ENCODE measurements around the gene KNDC1.
A peak's percentile ranks its signal among the peaks of the same experiment; 100 is the strongest.
"Not testable (repeated sequence)": the region's sequence is repeated elsewhere in the genome, so short reads cannot be mapped to it uniquely, and the experiment has no call there.

KNDC1 gene

DNA sequence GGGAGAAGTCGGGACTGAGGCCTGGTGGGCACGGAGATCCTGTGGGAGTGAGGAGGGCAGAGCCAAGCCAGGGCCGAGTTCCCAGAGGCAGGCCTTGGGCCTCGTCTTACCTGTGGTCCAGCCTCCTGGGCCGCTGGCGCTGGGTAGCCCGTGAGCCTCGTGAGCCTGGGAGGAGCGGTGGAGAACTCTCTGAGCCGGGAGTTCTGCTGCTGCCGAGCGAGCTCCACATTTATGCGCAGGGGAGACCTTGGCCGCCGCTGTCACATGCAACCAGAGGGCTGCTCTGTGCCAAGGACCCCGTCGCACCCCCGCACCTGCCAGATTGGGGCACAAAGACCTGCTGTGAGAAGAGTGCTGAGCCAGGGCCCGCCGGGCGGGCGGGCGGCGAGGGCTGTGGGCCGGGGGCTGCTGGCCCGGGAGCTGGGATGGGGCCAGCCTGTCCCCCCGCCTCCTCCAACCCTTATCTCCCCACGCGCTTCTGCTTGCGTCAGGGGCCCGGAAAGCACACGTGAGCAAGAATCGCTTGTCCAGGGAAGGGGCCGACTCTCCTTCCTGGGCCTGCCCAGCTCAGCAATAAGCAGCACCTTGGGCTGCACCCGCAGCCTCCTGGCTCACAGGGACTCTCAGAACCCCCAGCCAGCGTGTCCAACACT is 87.8 kb downstream of the KNDC1 start:
- no peak for DNase-seq

DNA sequence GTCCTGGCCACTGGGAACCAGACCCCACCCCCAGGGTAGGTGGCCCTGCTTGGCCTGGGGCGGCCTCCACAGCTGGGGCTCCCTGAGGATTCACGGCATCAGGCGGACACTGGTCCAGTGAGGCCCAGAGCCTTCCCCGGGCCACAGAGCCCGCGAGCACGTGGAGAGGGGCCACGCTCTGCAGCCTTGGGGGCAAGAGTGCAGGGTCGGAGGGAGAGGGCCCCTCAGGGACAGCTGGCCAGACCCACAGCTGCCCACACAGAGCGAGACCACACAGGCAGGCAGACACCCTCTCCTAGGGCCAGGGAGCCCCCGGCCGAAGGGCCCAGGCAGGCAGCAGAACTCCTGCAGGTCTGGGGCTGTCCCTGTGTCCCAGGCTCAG is 88.3 kb downstream of the KNDC1 start:
- DNase-seq = no peak

DNA sequence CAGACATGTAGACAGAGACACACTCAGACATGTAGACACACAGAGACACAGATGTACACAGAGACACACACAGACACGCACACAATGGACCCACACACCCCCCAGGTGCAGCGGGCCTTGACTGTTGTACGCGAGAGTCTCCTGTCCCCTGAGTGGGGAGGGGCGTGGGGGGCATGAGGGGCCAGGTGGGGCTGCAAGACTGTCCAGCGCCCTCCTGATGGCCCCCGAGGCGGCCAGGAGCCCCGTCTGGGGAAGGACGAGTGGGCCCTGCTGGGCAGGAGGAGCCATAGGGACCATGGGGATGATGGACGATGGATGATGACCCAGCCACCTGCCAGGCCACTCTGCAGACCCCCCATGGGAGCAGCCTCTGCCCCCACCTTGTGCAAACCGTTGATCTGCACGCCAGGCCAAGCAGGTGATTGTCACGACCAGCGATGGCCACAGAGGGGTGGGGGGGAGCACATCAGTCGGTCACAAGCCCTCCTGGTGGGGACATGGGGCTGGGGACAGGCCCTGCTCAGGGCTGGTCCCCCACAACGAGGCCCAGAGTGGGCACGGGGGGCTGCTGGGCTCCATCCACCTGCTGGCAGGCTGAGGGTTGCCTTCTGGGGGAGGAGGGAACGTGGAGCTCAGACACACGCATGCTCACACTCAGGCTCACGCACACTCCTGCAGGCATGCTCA is 89.2 kb downstream of the KNDC1 start:
- no peak for DNase-seq

DNA sequence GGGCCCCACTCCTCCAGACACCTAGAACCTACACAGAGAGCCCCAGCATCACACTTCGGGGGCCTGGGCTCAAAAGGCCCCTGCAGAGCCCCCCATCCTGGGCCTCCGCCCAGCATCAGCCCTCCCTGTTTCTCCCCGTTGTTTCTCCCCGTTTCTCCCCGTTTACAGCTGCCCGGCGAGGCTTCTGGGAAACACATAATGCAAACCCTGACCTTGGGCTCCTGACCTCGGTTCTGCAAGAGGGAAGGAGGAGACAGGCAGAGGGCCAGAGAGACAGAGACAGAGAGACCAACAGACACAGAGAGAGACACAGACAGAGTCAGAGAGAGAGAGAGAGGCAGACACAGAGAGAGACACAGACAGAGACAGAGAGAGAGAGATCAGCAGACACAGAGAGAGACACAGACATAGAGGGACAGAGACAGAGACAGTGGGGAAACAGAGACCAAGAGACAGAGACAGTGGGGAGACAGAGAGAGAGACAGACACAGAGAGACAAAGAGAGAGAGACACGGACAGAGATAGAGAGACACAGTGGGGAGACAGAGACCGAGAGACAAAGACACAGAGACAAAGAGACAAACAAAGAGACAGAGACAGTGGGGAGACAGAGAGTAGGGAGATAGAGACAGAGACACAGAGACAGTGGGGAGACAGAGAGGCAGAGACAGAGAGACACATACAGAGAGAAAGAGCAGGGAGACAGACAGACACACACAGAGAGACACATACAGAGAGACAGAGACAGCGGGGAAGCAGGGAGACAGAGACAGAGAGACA is 90.1 kb downstream of the KNDC1 start:
- no peak for DNase-seq

DNA sequence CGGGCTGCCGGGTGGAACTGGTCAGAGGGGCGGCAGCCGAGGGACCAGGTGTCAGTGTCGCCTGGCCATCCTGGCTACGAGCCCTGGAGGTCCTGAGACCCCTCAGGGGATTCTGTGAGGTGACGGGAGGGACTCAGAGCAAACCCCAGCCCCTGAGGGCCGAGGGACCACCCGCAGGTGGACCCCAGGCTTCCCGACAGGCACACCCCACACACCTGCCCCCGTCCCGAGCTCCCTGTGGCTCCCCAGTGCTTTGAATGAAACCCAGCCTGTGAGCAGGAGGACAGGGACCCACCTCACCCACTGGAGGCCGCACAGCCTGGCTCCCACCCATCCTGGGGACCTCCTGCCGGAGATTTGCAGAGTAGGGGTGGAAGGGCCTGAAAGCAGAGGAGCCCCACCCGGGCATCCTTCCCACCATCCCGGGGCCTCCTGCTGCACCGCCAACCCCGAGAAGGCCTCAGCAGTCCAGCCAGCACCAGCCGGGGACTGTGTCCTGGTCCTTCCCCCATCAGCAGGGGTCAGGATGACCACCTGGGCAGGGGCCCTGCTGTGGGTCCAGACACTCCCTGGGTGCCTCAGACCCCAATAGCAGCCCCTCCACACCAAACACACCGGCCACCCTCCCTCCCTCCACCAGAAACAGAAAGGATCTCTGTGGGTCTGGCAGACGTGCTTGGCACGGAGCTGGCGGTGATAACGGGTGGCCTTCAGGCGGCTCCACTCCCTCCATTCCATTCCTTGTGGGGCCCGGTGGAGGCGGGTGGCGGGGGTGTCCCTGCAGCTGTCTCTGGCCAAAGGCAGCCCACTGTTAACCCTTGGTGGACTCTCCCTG is 91.6 kb downstream of the KNDC1 start:
- no peak for DNase-seq

DNA sequence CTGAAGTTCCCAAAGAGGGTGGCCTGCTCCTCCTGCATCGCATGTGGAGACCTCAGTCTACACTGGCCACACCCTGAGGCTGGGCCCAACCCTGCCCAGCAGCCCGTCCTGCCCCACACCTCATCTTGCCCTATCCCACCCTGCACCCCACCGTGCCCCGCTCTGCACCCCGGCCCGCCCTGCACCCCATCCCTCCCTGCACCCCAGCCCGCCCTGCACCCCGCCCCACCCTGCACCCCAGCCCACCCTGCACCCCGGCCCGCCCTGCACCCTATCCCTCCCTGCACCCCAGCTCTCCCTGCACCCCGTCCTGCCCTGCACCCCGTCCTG is 92.2 kb downstream of the KNDC1 start:
- DNase-seq = no peak

DNA sequence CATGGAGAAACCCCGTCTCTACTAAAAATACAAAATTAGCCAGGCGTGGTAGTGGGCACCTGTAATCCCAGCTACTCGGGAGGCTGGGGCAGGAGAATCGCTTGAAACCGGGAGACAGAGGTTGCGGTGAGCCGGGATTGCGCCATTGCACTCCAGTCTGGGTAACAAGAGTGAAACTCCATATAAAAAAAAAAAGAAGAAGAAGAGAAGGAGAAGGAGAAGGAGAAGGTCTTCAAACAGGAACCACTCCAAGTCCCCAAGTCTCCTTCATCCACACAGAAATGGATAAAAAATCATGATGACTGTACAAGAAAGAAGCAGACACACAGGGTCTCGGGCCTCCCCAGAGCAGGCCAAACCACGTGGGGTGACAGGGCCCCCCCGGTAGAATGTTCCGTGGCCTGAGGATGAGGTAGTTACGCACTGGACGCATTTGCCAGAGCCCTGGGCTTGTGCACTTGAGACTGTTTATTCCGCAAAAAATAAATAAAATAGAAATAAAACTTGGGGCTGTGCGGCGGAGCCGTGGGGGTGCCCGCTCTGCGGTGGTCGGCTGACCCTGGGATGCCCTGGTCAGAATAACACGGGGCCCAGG is 93.4 kb downstream of the KNDC1 start:
- no peak for DNase-seq

DNA sequence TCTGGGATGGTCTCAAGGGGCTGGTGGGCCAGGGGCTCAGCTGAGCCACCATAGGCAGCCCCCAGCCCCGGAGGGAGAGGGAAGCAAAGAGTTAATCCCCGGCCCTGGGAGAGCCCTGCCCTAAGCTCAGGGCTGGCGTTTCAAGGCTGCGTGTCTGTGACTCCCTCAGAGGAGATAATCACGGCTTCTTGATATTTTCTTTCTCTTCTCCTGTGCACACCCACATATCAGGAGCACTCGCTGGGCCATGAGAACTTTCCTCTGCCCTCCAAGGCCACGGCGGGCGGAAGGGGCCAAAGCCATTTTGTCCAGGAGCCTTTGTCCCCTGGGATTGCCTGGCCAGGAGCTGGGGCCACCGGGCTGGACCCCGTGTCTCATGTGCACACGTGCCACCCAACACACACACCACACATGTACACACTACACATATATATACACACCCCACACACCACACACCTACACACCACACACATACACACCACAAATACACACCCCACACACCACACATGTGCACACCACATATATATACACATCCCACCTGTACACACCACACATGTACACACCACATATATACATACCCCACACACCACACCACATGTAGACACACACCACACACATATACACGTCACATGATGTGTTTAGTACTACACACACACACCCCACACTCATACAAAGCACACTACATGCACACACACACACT is 94.6 kb downstream of the KNDC1 start:
- no peak for DNase-seq

DNA sequence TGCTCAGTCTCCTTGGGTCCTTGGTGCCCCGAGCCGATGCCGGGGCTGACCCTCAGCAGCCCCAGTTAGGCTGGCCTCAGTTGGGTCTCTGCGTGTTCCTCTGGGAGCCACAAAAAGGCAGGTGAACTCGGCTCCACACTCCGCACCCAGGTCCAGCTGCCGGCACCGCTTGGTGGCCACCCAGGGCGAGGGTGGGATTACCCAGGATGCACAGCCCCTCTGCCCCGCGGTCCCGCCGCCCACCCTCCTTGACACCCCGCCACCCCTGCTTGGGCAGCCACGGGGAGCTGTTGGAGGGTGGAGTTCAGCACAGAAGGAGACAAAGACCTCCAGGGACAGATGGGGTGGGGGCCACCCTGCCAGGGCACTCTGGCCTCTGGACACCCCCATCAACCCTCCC is 95.3 kb downstream of the KNDC1 start:
- no peak for DNase-seq

DNA sequence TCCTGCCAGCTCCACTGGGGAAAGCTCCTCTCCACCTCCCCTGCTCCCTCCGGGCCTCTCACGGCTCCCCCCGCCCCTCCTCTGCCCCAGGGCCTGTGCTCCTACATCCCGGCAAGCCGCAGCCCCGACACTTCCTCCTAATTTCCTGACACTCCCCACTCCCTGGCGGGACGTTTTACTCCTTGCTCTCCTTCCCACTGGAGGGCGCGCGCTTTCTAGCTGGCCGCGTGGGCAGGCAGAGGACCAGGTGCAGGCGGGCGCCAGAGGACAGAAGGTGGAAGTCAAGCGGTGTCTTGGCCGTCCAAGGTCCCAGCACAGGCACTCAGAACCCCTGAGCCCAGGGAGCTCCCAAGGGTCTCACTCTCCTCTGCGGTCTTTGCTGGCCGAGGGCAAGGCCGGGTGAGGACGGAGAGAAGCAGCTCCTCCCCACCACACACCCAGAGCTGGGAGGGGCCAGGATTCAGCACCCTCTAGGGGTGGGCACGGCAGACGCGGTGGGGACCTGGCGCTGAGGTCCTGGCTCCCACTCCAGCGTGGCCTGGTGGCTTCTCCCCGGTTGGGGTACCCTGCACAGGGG is 97.6 kb downstream of the KNDC1 start:
- DNase-seq = no peak

DNA sequence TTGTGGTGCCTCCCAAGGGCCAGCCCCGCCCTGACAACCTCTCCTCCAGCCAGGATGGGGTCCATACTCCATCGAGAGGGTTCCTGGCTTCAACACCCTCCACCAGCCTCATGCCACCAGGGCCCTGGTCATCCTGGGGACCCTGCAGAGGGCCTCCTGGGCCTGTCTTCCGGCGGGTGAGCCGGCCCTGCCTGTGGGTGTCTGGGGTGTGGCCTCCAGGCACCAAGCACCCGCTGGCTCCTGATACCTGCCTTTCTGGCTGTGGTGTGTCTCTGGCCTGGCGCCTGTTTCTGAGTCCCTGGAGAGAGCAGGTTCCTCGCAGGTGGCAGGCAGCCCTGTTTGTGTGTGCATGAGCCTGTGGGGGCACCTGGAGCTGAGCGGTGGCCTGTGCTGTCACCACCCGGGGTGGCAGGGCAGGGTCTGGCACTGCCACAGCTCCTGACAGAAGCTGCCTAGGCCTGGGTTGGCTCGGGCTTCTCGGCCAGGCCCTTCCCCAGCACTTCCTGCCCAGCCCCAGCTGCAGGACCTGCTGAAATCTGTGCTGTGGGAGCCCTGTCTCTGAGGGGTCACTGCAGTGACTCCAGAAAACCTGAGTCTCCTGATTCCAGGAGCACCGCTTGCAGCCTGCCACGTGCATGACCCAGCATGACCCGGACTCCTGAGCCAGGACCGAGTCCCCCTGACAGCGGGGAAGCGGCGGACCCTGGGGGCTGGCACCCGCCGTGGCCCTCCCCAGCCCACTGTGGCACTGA is 98.2 kb downstream of the KNDC1 start:
- peak; percentile 33 for DNase-seq

DNA sequence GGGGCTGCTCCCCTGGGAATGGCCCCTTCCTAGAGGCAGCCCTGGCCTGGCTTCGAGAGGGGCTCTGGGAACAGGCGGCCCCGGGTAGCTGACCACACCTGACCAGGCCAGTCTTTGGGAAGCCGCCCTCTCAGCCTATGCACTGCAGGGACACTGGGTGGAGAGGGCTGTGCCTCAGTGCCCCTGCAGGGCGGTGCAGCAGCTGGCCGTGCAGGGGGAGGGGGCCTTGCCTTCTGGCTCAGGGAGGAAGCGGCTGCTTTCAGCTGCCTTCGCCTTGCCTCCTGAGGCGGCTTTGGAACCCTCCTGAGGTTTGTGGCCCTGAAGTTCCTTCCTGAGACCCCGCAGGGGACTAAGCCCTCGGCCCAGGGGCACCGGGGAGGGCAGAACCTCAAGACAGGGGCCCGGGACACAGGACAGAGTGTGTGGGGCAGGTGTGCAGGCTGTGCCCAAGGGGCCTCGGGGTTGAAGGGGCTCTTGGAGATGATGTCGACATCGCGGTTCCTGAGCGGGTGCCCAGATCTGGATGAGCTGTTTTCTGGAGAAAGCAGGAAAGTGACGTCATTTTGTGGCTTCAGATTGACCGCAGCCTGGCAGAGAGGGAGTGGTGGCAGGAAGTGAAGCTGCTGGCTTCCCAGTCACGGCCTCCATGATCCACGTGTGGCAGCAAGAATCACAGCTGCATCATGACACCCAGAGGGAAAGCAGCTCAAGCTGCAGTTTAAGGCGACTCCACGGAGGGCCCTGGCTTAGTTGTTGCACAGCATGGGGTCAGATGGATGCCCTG is 99.0 kb downstream of the KNDC1 start:
- no peak for DNase-seq

DNA sequence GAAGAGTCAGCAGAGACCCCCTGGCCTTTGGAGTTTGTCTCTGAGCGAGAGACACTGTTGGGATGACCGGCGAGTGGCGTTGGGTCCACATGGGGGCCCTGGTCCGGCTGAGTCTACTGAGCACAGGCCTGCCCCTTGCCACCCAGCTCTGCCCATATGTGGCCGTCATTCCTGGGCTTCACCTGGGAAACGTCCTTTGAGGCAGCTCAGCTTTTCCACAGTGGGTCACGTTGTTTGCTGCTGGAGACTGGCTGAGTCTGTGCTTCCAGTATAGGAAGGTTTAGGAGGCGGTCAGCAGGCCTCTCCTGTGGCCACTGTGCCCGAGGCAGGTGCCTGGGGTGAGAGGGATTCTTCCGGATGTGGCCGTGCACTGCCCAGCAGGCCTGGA is 99.6 kb downstream of the KNDC1 start:
- no peak for DNase-seq

DNA sequence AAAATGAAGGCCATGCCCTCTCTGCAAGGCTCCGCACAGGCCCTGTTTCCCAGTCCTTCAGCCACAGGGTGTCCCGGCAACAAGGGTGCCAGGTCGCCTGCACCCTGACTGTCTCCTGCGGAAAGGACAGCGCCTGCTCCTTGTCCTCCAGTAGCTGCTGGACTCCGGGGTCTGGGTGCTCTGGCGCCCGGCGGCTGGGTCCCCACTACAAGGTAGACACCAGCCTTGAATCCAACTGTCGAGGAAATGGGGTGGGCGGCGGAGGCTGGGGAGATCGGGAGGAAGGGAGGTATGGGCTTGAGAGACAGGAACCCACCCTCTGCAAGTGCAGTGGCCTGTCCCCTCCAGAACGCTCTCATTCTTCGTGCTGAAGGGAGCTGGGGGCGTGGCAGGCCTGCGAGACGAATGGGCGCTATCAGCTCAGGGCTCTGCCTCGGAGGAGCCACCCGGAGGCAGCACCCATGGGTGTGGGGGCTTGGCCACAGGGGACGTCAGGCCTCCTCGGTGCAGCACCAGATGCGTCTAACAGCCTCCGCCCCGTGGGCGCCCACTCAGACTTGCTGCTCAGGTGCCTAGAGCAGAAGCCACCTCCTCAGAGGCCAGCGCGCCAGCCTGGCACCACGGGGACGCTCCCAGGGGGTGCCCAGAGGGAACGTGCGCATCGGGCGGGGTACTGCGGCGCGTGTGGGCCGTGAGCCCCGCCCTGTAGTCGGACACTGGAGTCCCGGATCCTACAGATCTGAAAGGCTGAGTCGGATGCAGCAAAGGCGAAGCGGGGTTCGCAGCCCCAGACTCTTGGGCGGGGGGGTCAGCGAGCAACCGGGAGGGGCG is 101.1 kb downstream of the KNDC1 start:
- peak; percentile 73 for DNase-seq

DNA sequence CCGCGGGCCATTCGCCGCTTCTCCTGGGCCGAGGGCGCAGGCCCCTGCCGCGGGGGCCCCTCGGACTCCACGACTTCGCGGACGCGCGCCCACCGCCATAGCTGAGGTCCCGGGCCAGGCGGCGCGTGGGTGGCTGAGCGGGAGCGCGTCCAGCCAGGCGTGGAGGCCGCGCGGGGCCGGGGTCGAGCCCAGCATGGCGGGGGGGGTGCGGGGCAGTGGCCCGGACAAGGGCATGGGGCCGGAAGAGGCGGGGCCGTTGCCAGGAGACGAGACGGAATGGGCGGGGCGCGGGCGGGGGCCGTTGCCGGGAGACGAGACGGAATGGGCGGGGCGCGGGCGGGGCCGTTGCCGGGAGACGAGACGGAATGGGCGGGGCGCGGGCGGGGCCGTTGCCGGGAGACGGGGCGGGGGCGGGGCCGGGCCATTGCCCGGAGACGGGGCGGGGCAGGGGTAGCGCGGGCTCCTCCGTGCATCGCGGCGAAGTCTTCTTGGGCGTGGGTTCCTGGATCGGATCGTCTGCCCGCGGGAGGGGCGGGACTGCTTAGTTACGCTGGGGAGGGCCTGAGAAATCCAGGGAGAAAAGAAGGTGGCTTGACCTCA is 101.8 kb downstream of the KNDC1 start:
- no peak for DNase-seq

DNA sequence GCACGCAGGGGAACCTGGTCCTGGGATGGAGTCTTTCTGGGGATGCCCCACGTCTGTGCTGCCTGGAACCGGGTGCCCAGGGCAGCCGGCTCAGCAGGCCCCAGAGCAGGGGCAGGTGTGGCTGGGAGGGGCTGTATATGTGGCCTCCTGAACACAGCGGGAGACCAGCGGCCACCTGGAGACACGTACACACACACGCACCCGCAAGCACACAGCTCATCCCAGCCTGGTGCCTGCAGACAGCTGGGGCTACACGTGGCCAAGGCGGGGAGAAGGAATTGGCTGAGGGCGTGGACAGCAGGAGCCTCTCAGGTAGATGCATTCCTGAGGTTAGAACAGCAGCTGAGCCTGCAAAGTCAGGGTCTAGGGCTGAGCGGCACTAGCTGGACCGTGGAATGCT is 102.7 kb downstream of the KNDC1 start:
- DNase-seq = no peak

DNA sequence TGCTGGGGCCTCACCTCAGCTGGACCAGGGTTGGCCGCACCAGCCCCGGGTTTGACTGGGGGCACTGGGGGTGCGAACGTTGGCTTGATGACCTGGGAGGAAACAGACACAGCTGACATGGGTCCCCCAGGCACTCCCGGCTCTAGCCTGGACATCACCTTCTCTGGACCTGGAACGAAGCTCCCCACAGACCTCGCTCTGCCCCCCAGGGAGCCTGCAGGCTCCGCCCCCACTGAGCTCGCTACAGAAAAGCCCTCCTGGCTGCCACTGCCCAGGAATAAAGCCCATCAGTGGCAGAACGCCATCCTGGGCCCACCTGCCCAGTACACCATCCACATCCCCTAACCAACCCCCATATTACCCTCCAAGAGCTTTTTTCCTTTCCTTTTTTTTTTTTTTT is 103.7 kb downstream of the KNDC1 start:
- DNase-seq = no peak

DNA sequence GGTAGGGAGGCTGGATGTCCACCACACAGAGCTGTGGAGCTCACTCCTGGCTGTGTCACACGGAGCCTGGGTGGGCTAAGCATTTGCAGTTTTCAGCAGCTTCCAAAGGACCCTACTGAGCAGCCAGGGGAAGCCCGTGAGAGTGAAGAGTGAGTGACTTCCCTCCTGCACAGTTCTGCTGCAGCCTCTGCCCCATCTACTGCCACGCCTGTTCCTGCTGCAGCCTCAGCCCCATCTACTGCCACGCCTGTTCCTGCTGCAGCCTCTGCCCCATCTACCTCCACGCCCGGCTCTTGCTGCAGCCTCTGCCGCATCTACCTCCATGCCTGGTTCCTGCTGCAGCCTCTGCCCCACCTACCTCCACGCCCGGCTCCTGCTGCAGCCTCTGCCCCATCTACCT is 104.4 kb downstream of the KNDC1 start:
- DNase-seq = no peak

DNA sequence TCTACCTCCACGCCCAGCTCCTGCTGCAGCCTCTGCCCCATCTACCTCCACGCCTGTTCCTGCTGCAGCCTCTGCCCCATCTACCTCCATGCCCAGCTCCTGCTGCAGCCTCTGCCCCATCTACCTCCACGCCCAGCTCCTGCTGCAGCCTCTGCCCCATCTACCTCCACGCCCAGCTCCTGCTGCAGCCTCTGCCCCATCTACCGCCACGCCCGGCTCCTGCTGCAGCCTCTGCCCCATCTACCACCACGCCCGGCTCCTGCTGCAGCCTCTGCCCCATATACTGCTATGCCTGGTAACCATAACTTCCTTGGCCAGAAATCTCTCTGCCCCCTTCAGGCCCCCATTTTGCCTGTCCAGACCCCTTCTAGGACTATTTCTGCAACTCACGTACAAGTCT is 105.0 kb downstream of the KNDC1 start:
- DNase-seq = not testable (repeated sequence)
